ENCODE measurements around the gene SUGCT. TPM values are rescaled to one million over a fixed set of nuclear protein-coding genes. Genes with fewer than 3 reads are reported as not detected.

SUGCT gene
- total RNA-seq, 1 experiment from 2014 or later = 5.4 TPM

DNA sequence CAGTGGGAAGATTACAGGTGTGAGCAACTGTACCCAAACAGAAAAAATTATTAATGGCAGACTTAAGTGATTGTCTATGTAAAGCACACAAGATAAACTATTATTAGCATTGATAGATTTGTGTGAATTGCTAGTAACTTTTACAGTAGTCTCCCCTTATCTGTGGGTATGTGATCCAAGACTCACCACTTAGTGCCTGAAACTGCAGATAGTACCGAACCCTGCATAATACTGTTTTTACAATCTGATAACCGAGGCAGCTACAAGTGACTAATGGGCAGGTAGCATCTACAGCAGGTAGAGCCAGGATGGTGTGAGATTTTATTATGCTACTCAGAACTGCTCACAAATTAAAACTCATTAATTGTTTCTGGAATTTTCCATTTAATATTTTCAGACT is 31.9 kb upstream of the SUGCT start:
- no peak for TF ChIP-seq CTCF (conservative IDR thresholded peaks at IDR 0.05)
- Histone ChIP-seq H2AK5ac (ENCODE audit: insufficient read length, low read length) (no peak overlapping the region), H3K23me2 (ENCODE audit: insufficient read length, low read depth, low read length, poor library complexity, severe bottlenecking) (no peaks in the 10 kb centered on the region), H3T11ph (ENCODE audit: low read length) (no peak overlapping the region), H2BK5ac (ENCODE audit: insufficient read length, low read length) (no peak overlapping the region), H2BK120ac (ENCODE audit: low read depth, low read length, poor library complexity, severe bottlenecking) (no peak overlapping the region), H3K27me3 (ENCODE audit: insufficient read depth, low read length) (no peaks in the 10 kb centered on the region), H4K20me1 (ENCODE audit: control insufficient read depth, insufficient read depth, insufficient read length) (no peaks in the 10 kb centered on the region), H2AFZ (ENCODE audit: low read length) (no peak overlapping the region), H3K9ac (ENCODE audit: extremely low read depth, insufficient read length, low read length) (no peak overlapping the region), H3K79me2 (ENCODE audit: insufficient read depth, low read length) (no peaks in the 10 kb centered on the region), H3K56ac (ENCODE audit: insufficient read length, low read depth, low read length) (no peak overlapping the region), H3K79me1 (ENCODE audit: insufficient read depth, low read depth, low read length, poor library complexity, severe bottlenecking) (no peaks in the 10 kb centered on the region), H2BK20ac (ENCODE audit: low read depth, low read length, poor library complexity, severe bottlenecking) (no peak overlapping the region), H3K18ac (ENCODE audit: insufficient read length, low read depth, low read length) (no peak overlapping the region), H4K5ac (ENCODE audit: insufficient read length, low read depth, low read length) (no peak overlapping the region), H4K91ac (ENCODE audit: insufficient read length, low read depth, low read length) (no peak overlapping the region), H3K14ac (ENCODE audit: insufficient read depth, low read length) (no peak overlapping the region), H3K4ac (ENCODE audit: low read depth, low read length) (no peak overlapping the region), H3K27ac (ENCODE audit: insufficient read length, low read depth, low read length) (no peak overlapping the region), H2BK15ac (ENCODE audit: low read depth, low read length) (no peak overlapping the region), H3K23ac (ENCODE audit: insufficient read length, low read depth, low read length) (no peak overlapping the region), H2BK12ac (ENCODE audit: insufficient read length, low read depth, low read length) (no peak overlapping the region), H3K4me1 (ENCODE audit: insufficient read depth, low read length) (no peaks in the 10 kb centered on the region), H3K4me2 (ENCODE audit: insufficient read depth, insufficient read length, low read length) (no peak overlapping the region), H4K8ac (replicated peaks; ENCODE audit: insufficient read length, low read depth, low read length) (no peak overlapping the region), H3K9me3 (ENCODE audit: control insufficient read depth, low read depth, low read length) (no peaks in the 10 kb centered on the region)
- no peak for DNase-seq
- Mint-ChIP-seq H3K9me3 (no peaks in the 10 kb centered on the region), H3K4me1 (peaks cover 0 to under 1% of the 10 kb centered on the region in 2 experiments; a peak in 2 of 4 replicates), H3K4me3 (no peak overlapping the region), H3K27me3 (ENCODE audit: low read depth) (no peaks in the 10 kb centered on the region; the same call in 1 of the 2 replicates), H3K36me3 (ENCODE audit: insufficient read depth in 1 of 3, low read depth in 3 of 3) (no peaks in the 10 kb centered on the region), H3K27ac (no peak overlapping the region)
- WGBS (ENCODE audit: extremely low coverage, insufficient read length, low lambda C conversion rate) = no CpG with 5 or more reads among the region's 2 CpGs
